Epithelial cell of esophagus (primary cell): ENCODE results near the gene CPNE5.

ENCODE experiments used
- DNase-seq: peaks from one replicate; pipeline ENCODE4 v3.0.0; 2010; ENCODE audit warnings: low read depth
- H3K4me3 ChIP-seq: 2 replicates; pipeline ENCODE4 v1.5.1; 2011; ENCODE audit warnings: mild to moderate bottlenecking, low read length, control low read depth
- CTCF ChIP-seq: IDR thresholded peaks from 2 replicates; pipeline ENCODE4 v1.5.1; 2011; ENCODE audit warnings: low read depth, mild to moderate bottlenecking, low read length, control low read depth, inconsistent platforms; ENCODE audit not compliant: insufficient read depth; ENCODE audit errors: missing control alignments

Gene CPNE5

GRCh38 chr6:36863670-36864540 is 24.7 kb upstream of the CPNE5 start:
- no peak for TF ChIP-seq CTCF
- no peak overlapping the region for H3K4me3 ChIP-seq
- DNase-seq, result no peak

- TF ChIP-seq CTCF, result peak; percentile 2
- no peak for DNase-seq
These were observed 23.7 kb upstream of the CPNE5 start for GRCh38 chr6:36862848-36863382.

GRCh38 chr6:36862164-36862847 is 23.1 kb upstream of the CPNE5 start:
- no peak for TF ChIP-seq CTCF
- no peak overlapping the region for H3K4me3 ChIP-seq
- DNase-seq, result peak; percentile 95

More at GRCh38 chr6:36862848-36863382, 23.7 kb upstream of the CPNE5 start:
- no peak overlapping the region for H3K4me3 ChIP-seq

GRCh38 chr6:36860126-36860525 is 20.9 kb upstream of the CPNE5 start:
- no peak for DNase-seq
- TF ChIP-seq CTCF, result no peak
- H3K4me3 ChIP-seq, result no peak overlapping the region

GRCh38 chr6:36858407-36858981 is 19.2 kb upstream of the CPNE5 start:
- no peak for DNase-seq
- no peak for TF ChIP-seq CTCF
- H3K4me3 ChIP-seq, result no peak overlapping the region

- H3K4me3 ChIP-seq, result no peak overlapping the region
- DNase-seq, result no peak
- TF ChIP-seq CTCF, result no peak
These were observed 18.1 kb upstream of the CPNE5 start for GRCh38 chr6:36857325-36857724.
